GM19467 (cell line): ENCODE data around the gene LRRC43.
"Not testable (repeated sequence)": the region's sequence is repeated elsewhere in the genome, so short reads cannot be mapped to it uniquely, and the experiment has no call there.

Experiments used
- ATAC-seq: cut with Tn5 transposase; IDR thresholded peaks from one replicate; pipeline ENCODE4 v1.9.1; 2021; ENCODE audit warnings: mild to moderate bottlenecking, moderate library complexity; ENCODE audit not compliant: unreplicated experiment

Gene LRRC43

DNA sequence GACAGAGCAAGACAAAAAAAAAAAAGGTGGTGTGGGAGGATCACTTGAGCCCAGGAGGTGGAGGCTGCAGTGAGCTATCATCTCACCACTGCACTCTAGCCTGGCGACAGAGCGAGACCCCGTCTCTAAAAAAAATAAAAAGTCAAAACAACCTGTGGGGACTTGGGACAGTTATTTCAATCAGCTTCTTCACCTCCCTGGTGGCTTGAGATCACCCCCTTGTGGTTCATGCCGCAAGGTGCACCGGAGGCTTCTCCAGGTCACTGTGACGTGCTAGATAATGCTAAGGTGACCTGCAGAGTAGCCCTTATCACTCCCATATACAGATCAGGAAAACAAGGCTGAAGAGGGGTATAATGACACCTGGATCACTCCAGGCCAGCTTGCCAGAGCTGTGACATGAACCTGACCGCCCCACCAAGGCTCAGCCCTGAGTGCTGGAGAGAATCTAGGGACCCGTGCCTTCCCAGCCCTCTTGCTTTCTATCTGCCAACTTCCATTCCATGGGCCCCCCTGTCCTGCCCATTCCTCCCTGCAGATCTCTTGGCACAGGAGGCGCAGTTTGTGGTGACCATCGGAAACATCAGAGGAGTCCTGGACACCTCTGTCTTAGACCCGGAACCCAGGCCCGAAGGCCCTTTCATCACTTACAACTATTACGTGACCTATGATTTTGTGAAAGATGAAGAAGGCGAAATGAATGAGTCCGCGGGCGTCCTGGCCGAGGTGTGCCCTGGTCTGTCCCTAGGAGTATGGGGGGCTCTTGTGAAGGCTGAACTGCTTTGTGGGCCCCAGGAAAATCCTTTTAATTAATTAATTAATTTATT is 8.1 kb downstream of the LRRC43 start:
- no peak for ATAC-seq

DNA sequence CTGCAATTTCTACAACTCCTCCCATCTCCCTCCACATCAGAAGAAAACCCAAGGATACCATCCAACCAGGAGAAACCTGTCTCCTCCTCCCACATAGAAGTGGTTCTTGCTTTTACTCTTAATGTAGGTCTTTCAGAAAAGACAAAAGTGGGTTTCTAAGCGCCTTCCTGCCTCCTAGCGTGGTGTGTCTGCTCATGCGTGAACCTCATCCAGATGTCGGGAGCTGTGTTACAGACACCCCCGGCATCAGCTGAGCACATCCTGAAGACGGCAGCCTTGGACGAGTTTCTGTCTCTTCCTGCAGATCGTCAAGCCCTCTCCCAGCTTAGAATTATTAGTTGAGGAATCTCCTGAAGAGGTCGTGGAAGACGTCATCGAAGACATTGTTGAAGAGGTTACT is 9.5 kb downstream of the LRRC43 start:
- no peak for ATAC-seq

DNA sequence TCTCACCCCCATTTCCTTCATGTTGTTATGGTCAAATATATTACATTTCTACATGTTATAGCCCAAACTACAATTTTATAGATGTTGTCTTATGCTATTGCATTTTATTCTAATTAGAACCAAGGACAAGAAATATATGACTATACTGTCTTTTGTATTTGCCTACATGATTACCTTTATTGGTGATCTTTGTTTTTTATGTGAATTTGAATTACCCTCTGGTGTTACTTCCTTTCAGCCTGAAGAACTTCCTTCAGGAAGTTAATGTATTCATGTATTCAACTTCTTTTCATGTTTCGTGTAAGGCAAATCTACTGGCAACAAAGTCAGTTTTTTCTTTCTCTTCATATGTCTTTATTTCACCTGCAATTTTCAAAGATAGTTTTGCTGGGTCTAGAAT is 11.9 kb downstream of the LRRC43 start:
- ATAC-seq: no peak

DNA sequence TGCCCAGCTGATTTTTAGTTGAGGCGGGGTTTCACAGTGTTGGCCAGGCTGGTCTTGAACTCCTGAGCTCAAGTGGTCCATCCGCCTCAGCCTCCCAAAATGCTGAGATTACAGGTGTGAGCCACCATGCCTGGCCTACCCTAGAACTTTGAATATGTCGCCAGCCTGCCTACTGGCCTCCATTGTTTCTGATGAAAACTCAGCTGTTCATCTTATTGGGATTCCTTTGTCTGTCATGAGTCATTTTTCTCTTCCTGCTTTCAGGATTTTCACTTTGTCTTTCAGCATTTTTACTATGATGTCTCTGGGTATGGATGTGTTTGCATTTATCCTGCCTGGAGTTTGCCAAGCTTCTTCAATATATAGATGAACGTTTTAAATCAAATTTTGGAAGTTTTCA is 12.5 kb downstream of the LRRC43 start:
- no peak for ATAC-seq

DNA sequence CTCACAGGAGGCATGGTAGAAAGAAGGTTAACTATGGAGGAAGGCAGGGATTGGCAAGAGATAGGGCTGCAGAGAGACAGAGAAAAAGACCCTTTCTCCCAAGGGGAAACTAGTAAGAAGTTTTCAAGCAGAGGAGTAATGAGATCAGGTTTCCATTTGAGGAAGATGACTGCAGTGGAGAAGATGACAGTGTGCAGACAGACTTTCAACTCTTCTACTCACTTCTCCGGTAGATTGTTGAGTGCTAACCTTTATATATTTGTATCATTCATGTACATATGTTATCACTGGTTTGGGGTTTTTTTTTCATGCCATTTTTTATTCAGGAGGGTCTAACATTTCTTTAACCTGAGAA is 14.7 kb downstream of the LRRC43 start:
- no peak for ATAC-seq

DNA sequence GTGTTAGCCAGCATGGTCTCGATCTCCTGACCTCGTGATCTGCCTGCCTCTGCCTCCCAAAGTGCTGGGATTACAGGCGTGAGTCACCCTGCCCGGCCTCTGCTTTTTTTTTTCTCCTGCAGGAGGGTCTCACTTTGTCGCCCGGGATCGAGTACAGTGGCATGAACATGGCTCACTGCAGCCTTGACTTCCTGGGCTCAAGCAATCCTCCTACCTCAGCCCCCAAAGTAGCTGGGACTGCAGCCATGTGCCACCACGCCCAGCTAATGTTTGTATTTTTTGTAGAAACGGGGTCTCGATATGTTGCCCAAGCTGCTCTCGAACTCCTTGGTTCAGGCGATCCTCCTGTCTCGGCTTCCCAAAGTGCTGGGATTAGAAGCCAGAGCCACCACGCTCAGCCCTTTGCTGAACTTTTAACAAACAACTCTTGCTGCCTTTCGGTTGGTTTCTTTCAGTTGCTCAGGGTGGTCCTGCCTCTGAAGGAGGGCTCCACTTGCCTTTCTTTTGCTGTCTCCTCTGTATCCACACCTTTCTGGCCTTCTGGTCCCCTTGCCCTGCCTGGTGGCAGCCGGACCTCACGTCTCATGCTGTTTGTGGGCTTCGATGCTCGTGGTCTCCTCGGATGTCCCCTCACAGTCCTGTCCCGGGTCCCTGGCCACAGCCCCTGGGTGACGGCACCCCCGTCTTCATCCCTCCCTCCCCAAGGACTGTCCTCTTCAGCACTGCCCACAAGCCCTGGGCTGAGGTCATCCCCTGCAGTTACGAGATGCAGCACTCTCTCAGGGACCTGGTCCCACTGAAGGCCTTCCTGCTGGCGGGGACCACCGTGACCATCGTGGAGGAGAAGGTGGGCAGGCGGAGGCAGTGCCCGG is 16.8 kb downstream of the LRRC43 start:
- no peak for ATAC-seq

DNA sequence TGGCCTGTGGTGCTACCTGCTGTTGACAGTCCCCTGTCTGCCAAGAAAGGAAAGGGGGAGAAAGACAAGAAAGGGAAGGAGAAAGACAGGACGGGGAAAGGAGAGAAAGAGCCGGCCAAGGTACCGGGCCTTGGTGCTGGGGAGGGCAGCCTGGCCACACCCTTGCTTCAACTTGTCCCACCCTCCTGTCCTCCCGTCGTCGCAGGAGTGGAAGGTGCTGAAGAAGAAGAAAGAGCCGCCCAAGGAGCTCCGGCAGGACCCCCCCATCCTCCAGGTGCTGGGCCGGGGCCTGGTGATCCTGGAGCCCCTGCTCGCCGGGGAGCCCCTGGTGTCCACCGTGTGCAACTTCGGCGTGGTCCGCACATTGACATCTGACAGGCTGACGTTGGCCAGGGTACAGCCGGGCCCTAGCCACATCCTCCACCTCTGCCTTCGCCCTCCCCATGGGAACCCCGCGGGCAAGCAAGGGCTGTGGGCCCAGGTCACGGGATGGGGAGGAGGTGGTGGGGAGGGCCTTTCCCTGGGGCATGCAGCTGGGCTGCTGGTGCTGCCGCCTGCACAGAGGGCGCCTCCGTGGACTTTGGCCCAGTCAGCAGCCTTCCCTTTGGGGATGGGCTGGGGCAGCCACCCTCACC is 17.7 kb downstream of the LRRC43 start:
- ATAC-seq: no peak

DNA sequence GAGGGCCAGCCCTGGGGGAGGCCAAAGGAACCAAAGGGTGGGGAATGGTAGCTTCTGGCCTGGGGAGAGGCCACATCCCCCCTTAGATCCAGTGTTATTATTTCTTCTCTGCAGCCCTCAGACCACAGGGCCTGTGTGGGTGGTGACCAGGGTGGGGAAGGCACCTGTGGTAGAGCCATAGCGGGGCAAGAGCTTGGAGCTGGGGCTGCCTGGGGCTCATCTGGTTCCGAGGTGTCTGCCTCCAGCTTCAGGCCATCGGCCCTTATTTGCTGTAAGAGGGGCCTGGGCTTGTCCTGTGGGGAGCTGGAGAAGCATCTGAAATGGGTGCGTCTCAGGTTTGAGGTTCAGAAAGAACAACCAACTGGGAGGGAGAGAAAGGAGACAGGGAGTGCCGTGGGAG is 18.5 kb downstream of the LRRC43 start:
- no peak for ATAC-seq

DNA sequence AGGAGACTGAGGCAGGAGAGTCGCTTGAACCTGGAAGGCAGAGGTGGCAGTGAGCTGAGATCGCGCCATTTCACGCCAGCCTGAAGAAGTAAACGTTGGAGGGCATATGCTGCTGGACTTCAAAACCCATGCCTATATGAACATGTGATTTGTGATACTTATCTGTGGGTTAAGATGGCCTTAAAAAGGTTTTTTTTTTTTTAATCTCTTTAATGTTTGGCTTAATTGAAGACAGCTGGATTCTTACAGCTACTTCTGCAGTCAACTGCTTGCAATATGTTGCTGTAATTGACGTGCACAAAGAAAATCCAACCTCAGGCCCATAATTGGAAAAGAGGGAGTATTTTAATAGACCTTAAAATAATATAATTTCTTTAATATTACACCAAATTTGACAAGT is 19.1 kb downstream of the LRRC43 start:
- no peak for ATAC-seq

DNA sequence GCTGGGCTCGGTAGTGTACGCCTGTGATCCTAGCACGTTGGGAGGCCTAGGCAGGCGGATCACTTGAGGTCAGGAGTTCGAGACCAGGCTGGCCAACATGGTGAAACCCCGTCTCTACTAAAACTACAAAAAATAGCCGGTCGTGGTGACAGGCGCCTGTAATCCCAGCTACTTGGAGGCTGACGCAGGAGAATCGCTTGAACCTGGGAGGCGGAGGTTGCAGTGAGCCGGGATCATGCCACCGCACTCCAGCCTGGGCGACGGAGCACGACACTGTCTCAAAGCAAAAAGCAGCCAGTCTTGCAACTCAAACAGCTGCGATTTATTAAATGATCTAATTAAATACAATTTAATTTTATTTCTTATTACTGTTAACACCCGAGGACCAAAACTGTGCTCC is 19.9 kb downstream of the LRRC43 start:
- ATAC-seq: not testable (repeated sequence)

DNA sequence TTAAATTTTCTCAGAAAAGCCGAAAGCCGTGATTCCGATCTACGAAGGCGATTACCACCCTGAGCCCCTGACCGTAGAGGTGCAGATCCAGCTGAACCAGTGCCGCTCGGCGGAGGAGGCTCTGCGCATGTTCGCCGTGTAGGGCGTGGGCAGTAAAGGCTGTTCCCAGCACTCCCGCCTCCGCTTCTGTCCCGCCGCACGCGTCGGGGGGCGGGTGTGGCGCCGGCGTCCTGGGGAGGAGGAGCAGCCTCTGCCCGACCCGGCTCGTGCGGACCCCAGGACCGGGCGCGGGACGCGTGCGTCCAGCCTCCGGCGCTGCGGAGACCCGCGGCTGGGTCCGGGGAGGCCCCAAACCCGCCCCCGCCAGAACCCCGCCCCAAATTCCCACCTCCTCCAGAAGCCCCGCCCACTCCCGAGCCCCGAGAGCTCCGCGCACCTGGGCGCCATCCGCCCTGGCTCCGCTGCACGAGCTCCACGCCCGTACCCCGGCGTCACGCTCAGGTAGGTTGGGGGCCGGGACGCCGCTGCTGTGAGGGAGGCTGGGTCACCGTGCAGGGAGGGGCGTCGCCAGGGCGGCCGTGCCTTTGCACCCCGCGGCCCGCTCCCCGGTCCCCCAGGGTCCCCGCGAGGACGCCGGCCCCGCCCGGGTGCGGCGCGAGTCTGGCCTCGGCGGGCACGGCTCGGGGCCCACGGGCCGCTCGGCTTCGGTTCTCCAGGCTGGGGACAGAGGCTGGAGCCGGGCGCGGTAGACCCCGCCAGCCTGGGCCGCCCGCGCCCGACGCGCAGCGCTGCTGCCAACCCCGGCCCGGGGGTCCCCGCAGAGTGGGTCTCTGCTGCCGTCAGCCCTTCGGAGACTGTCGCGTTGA is 20.6 kb downstream of the LRRC43 start, which contains the start of gene B3GNT4:
Gene B3GNT4 (plus strand): TSS at position 409 of the 866 bp plus-strand sequence. CDS start 910 bp downstream, outside the sequence.
- ATAC-seq: no peak

DNA sequence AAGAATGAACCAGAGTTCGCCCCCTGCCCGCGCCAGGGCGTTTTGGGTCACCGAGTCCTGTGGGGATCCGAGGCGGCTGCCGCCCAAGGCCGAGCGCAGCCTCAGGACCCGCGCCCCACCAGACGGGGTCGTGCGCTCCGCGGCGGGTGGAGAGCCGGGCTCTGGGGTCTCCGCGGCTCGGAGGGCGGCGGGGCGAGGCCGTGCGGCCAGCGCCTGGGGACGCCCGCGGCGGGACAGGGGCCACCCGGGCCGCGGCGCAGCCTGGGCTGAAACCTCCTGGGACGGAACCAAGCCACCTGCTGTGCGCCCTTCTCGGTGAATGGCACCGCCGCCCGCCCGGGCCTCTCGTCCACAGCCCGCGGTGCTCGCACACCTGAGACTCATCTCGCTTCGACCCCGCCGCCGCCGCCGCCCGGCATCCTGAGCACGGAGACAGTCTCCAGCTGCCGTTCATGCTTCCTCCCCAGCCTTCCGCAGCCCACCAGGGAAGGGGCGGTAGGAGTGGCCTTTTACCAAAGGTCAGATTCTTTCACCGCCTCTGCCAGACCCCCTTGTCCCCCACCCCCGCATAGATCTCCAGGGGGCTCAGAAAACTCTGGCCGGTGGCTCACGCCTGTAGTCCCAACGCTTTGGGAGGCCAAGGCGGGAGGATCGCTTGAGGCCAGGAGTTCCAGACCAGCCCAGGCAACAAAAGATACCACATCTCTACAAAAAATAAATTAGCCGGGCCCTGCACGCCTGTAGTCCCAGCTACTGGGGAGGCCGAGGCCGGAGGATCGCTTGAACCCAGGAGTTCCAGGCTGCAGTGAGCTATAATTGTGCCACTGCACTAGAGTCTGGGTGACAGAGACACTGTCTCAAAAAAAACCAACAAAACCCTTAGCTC is 21.5 kb downstream of the LRRC43 start:
- no peak for ATAC-seq

DNA sequence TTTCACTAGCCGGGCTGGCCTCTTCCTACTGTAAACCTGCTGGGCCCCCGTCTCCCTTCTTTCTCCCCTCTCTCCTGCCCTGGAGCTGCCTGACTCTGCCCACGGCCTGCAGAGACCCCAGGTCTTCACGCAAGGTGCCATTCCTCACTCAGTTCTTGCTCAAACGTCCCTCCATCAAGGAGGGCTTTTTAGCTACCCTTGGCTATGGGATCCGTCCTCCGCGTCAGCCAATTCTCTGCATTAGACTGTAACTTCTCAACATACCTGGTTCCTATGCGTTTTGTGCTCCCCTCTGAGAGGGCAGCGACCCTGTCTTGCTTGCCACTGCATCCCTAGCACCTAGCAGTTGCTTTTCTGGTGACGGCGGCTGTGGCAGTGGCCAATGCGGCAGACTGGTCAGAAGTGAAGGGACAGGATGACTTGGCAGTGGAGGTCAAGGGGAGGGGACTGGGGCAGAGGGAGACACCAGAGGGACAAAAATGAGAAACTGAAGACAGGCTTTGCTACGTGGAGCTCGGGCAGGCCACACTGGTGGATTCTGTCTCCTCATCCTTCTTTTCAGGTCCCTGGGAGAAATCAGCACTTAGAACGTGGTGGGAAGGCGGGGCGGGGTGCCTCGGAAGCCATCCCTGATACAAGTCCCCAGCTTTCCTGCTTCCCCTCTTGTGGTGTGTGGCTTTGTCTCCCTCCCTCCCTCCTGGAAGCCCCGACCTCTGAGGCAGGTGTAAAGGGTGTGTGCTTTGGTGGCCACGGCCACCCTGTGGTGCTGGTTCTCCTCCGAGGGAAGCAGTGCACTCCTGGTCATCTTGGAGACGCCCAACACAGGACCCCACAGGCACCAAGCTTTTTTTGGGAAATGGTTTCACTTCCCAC is 22.4 kb downstream of the LRRC43 start:
- ATAC-seq: no peak

DNA sequence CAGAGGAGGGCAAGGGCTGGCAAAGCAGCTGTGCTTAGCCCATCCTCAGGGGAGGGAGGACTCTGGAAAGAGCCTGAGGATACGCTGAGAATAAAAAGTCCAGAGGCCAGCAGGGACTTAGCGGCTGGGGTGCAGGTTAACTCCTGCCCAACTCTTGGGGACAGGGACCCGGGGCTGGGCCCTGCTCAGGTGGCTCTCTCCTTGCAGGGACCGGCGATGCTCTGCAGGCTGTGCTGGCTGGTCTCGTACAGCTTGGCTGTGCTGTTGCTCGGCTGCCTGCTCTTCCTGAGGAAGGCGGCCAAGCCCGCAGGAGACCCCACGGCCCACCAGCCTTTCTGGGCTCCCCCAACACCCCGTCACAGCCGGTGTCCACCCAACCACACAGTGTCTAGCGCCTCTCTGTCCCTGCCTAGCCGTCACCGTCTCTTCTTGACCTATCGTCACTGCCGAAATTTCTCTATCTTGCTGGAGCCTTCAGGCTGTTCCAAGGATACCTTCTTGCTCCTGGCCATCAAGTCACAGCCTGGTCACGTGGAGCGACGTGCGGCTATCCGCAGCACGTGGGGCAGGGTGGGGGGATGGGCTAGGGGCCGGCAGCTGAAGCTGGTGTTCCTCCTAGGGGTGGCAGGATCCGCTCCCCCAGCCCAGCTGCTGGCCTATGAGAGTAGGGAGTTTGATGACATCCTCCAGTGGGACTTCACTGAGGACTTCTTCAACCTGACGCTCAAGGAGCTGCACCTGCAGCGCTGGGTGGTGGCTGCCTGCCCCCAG is 23.4 kb downstream of the LRRC43 start:
- no peak for ATAC-seq

DNA sequence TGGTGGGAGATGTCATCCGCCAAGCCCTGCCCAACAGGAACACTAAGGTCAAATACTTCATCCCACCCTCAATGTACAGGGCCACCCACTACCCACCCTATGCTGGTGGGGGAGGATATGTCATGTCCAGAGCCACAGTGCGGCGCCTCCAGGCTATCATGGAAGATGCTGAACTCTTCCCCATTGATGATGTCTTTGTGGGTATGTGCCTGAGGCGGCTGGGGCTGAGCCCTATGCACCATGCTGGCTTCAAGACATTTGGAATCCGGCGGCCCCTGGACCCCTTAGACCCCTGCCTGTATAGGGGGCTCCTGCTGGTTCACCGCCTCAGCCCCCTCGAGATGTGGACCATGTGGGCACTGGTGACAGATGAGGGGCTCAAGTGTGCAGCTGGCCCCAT is 24.1 kb downstream of the LRRC43 start:
- ATAC-seq: no peak

DNA sequence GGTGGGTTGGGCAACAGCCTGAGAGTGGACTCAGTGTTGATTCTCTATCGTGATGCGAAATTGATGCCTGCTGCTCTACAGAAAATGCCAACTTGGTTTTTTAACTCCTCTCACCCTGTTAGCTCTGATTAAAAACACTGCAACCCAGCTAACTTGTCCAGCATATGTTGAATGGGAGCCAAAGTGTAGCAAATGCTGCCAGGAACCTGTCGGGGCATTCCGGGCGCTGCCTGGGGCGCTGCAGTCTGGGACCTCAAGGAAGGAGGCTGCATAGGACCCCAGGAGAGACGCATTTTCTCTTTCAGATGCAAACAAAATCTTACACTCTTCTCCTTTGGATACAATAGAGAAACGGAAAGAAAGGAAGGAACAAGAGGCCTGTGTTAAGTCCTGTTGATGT is 24.5 kb downstream of the LRRC43 start:
- ATAC-seq: no peak

DNA sequence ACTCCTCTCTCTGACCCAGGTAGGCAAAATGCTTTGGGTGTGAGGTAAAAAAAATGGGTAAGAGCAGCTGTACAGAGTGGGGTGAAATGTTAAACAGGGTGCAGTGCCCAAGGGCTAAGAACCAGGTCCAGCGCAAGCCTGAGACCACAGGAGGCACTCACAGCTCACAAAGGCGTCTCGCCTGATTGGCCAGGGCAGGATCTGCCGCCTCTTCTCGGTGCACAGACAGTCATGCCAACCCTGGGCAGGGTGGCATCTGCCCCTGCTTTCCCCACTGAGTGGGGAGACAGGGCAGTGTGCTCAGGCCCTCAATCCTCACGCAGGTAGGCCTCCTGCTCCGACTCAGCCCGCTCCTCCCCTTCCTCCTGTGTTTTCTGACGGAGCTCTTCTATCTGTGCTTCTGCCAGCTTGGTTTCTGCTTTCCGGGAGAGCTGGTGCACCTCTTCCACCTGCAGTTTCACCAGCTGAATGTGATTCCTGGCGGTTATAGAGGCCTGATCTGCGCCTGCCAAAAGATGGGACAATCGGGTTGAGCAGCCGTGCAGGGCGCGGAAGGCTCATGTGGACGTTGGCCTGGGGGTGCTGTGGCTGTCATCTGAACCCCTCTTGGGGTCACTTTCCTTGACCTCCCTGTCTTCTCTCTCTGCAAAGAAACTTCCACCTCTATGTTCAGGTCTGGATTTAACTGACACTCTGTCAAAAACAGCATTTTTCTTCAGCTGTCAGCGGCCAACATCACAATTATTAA is 25.3 kb downstream of the LRRC43 start:
- ATAC-seq: no peak
